GM19238 (cell line): ENCODE measurements around the gene ALX3.
"Not testable (repeated sequence)": the region's sequence is repeated elsewhere in the genome, so short reads cannot be mapped to it uniquely, and the experiment has no call there.

Experiments used
- DNase-seq: peaks from one replicate; pipeline ENCODE4 v3.0.0; 2011; ENCODE audit warnings: low spot score; ENCODE audit not compliant: insufficient read length

The ALX3 gene

GRCh38 chr1:110089561-110090275 is 19.2 kb upstream of the ALX3 start:
- no peak for DNase-seq

- no peak for DNase-seq
Measured at GRCh38 chr1:110088739-110089316, 18.4 kb upstream of the ALX3 start.

GRCh38 chr1:110087812-110088738 is 17.6 kb upstream of the ALX3 start:
- DNase-seq: peak; percentile 61

GRCh38 chr1:110086961-110087360 is 16.5 kb upstream of the ALX3 start:
- no peak for DNase-seq

GRCh38 chr1:110085671-110086070 is 15.2 kb upstream of the ALX3 start:
- no peak for DNase-seq

- DNase-seq: no peak
Measured at GRCh38 chr1:110084227-110085078, 14.0 kb upstream of the ALX3 start.

GRCh38 chr1:110083866-110084226 is 13.4 kb upstream of the ALX3 start:
- no peak for DNase-seq

- no peak for DNase-seq
Measured at GRCh38 chr1:110083061-110083865, 12.8 kb upstream of the ALX3 start.

GRCh38 chr1:110082477-110082876 is 12.0 kb upstream of the ALX3 start:
- no peak for DNase-seq

- DNase-seq: no peak
Measured at GRCh38 chr1:110081061-110081460, 10.6 kb upstream of the ALX3 start.

GRCh38 chr1:110079995-110080394 is 9.5 kb upstream of the ALX3 start:
- DNase-seq: not testable (repeated sequence)

- no peak for DNase-seq
Measured at GRCh38 chr1:110076789-110077500, 6.5 kb upstream of the ALX3 start.

- DNase-seq: no peak
Measured at GRCh38 chr1:110074166-110074565, 3.7 kb upstream of the ALX3 start.

- DNase-seq: no peak
Measured at GRCh38 chr1:110070282-110070669, 196 bp downstream of the ALX3 start.

GRCh38 chr1:110069404-110070281 is 829 bp downstream of the ALX3 start:
- DNase-seq: no peak

- no peak for DNase-seq
Measured at GRCh38 chr1:110068646-110069403, 1.6 kb downstream of the ALX3 start.

GRCh38 chr1:110067893-110068645 is 2.4 kb downstream of the ALX3 start:
- DNase-seq: no peak
